Panc1 (cell line): Measurements from ENCODE around the gene SLC16A8. TPM values are rescaled to one million over a fixed set of nuclear protein-coding genes. Genes with fewer than 3 reads are reported as not detected.

Source experiments
- ATAC-seq: fragments of 200-7000 bp; cut with Tn5 transposase; 2 replicates; pipeline ENCODE4 v1.9.1; 2020; ENCODE audit warnings: mild to moderate bottlenecking, moderate library complexity
- BruUV-seq: library from RNA; stranded (reverse); fragments of 400-500 nt; replicated peaks from 2 replicates; lab custom pipeline; 2021; lab: Mats Ljungman, UMichigan
- CTCF ChIA-PET: fragments of 300-600 bp; sonication (Branson Sonifier 250); formaldehyde crosslinking; loops from one replicate; lab custom pipeline; 2022; ENCODE audit warnings: antibody characterized with exemption; lab: Charles Lee
- POLR2A ChIA-PET: fragments of 300-600 bp; sonication (Branson Sonifier 250); formaldehyde crosslinking; loops from one replicate; lab custom pipeline; 2022; ENCODE audit warnings: antibody characterized with exemption; lab: Charles Lee
- DNase-seq: peaks from one replicate; pipeline ENCODE4 v3.0.0-alpha.2; 2010; ENCODE audit warnings: low read depth, low spot score
- H3K27ac ChIP-seq: 2 replicates; pipeline ENCODE4 v1.5.1; 2011; ENCODE audit warnings: mild to moderate bottlenecking, low read length, inconsistent platforms
- H3K27me3 ChIP-seq: fragments of 200-500 bp; sonication (Bioruptor generic); 2 replicates; pipeline ENCODE4 v1.6.0; 2014; ENCODE audit warnings: low read length, inconsistent platforms; ENCODE audit not compliant: control insufficient read depth, insufficient read depth
- H3K36me3 ChIP-seq: fragments of 200-500 bp; sonication (Bioruptor generic); 2 replicates; pipeline ENCODE4 v1.5.1; 2014; ENCODE audit warnings: inconsistent platforms, mild to moderate bottlenecking, low read length, moderate library complexity; ENCODE audit not compliant: control insufficient read depth, insufficient read depth
- H3K4me1 ChIP-seq: 2 replicates; pipeline ENCODE4 v1.5.1; 2011; ENCODE audit warnings: inconsistent platforms, mild to moderate bottlenecking, low read length, moderate library complexity; ENCODE audit not compliant: control insufficient read depth, insufficient read depth
- H3K4me3 ChIP-seq, 2 experiments: 2 replicates each; pipeline ENCODE4 v1.5.1; 2011 to 2012; ENCODE audit warnings: low read depth in 2 of 2, low read length in 2 of 2, mild to moderate bottlenecking in 2 of 2, inconsistent platforms in 1 of 2, moderate library complexity in 1 of 2
- H3K9me3 ChIP-seq: fragments of 200-500 bp; sonication (Bioruptor generic); 2 replicates; pipeline ENCODE4 v1.5.1; 2014; ENCODE audit warnings: low read depth, mild to moderate bottlenecking, inconsistent platforms, low read length, moderate library complexity; ENCODE audit not compliant: control insufficient read depth, insufficient read depth
- POLR2AphosphoS5 ChIP-seq: IDR thresholded peaks from 2 replicates; pipeline ENCODE4 v1.6.1; 2012; ENCODE audit warnings: mild to moderate bottlenecking, low read depth, low read length, moderate library complexity
- SIN3A ChIP-seq: IDR thresholded peaks from 2 replicates; pipeline ENCODE4 v1.6.1; 2012; ENCODE audit warnings: low read depth, mild to moderate bottlenecking, low read length, moderate library complexity, borderline replicate concordance; ENCODE audit not compliant: insufficient read depth
- TCF7L2 ChIP-seq: IDR thresholded peaks from 2 replicates; pipeline ENCODE4 v1.6.1; 2011; ENCODE audit warnings: mild to moderate bottlenecking, low read depth, low read length, inconsistent platforms
- in situ Hi-C: cut with HindIII; loops from 2 replicates; pipeline ENCODE4 v1.10.0; 2016; ENCODE audit warnings: low sequenced_read_pairs, low pct_unique_long_range_greater_than_20kb
- intact Hi-C: fragments of 100-400 bp; cut with micrococcal nuclease; formaldehyde crosslinking; loops from one replicate; pipeline ENCODE4 v1.10.0; 2022; ENCODE audit not compliant: unreplicated experiment
- total RNA-seq: library from RNA; stranded (reverse); gene quantifications from one replicate; pipeline ENCODE4 v1.2.1, GENCODE V29; 2021; ENCODE audit not compliant: unreplicated experiment
- TF ChIP-seq, protein P1 (sequence below), 2 experiments: IDR thresholded peaks; 2 replicates each; pipeline ENCODE4 v1.6.1; 2011 to 2012; ENCODE audit warnings: low read depth in 2 of 2, control low read depth in 1 of 2, low read length in 1 of 2, mild to moderate bottlenecking in 1 of 2, moderate library complexity in 1 of 2; ENCODE audit not compliant: insufficient read depth in 1 of 2
- TF ChIP-seq, protein P2 (sequence below): fragments of 450-650 bp; IDR thresholded peaks from 2 replicates; pipeline ENCODE4 v1.5.1; 2017; ENCODE audit warnings: mild to moderate bottlenecking

The SLC16A8 gene
- total RNA-seq, 1 experiment from 2014 or later, result not detected

DNA sequence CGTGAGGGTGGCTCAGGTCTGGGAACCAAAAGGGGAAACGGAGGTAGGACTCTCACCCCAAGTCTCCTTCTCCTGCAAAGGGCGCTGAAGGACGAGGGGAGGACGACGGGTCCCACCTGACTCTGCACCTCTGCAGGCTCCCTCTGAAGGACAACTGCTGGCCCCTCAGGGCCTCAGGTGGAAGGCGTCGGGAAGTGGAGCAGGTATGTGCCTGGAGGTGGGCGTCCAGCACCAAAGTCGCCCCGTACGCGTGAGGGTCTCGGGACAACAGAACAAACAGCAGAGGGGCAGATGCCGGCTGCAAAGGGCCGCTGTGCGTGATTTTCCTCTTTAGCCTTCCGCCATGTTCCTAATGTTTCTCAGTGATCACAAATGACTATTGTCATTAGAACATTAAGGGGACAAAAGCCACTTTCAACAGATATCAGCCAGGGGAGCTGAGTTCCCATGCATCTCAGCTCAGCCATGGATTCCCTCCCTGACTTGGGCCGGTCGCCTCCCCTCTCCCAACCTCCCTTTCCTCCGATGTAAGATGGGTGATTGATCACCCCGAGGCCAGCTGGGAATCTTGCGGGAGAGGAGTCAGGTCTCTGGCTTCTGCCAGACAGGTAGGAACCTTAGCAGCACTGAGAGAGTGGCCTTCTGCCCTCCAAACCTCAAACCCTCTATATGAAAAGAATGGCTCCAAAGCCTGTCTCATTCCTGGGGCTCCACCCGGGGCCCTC, 836 bp downstream of the SLC16A8 start:
- no TSS peak for BruUV-seq
- Histone ChIP-seq H3K4me1 (no peaks in the 10 kb centered on the region; the same call in 1 of the 2 replicates), H3K36me3 (no peaks in the 10 kb centered on the region), H3K27me3 (no peaks in the 10 kb centered on the region), H3K27ac (no peak overlapping the region), H3K9me3 (no peaks in the 10 kb centered on the region), H3K4me3 (no peak overlapping the region)
- ChIA-PET POLR2A (interaction anchor here (0.6 kb wide), 1 partner anchor 238 kb away, joined by 3 read pairs; no protein-coding TSS in a partner anchor), CTCF (interaction anchor here (1.0 kb wide), 1 partner anchor 26 kb away, joined by 5 read pairs; no protein-coding TSS in a partner anchor)
- intact Hi-C loops, result no loop called here
- ATAC-seq (no peak), DNase-seq (no peak)
- in situ Hi-C loops, result no loop called here
- TF ChIP-seq TCF7L2, result no peak
- TF ChIP-seq, protein P1, sequence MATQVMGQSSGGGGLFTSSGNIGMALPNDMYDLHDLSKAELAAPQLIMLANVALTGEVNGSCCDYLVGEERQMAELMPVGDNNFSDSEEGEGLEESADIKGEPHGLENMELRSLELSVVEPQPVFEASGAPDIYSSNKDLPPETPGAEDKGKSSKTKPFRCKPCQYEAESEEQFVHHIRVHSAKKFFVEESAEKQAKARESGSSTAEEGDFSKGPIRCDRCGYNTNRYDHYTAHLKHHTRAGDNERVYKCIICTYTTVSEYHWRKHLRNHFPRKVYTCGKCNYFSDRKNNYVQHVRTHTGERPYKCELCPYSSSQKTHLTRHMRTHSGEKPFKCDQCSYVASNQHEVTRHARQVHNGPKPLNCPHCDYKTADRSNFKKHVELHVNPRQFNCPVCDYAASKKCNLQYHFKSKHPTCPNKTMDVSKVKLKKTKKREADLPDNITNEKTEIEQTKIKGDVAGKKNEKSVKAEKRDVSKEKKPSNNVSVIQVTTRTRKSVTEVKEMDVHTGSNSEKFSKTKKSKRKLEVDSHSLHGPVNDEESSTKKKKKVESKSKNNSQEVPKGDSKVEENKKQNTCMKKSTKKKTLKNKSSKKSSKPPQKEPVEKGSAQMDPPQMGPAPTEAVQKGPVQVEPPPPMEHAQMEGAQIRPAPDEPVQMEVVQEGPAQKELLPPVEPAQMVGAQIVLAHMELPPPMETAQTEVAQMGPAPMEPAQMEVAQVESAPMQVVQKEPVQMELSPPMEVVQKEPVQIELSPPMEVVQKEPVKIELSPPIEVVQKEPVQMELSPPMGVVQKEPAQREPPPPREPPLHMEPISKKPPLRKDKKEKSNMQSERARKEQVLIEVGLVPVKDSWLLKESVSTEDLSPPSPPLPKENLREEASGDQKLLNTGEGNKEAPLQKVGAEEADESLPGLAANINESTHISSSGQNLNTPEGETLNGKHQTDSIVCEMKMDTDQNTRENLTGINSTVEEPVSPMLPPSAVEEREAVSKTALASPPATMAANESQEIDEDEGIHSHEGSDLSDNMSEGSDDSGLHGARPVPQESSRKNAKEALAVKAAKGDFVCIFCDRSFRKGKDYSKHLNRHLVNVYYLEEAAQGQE (IDR thresholded peaks at IDR 0.05; ENCODE audit: insufficient read depth in 1 of 2, low read depth in 2 of 2, low read length in 1 of 2), result no peak
- no peak for TF ChIP-seq SIN3A
- no peak for TF ChIP-seq POLR2AphosphoS5
- TF ChIP-seq, protein P2, sequence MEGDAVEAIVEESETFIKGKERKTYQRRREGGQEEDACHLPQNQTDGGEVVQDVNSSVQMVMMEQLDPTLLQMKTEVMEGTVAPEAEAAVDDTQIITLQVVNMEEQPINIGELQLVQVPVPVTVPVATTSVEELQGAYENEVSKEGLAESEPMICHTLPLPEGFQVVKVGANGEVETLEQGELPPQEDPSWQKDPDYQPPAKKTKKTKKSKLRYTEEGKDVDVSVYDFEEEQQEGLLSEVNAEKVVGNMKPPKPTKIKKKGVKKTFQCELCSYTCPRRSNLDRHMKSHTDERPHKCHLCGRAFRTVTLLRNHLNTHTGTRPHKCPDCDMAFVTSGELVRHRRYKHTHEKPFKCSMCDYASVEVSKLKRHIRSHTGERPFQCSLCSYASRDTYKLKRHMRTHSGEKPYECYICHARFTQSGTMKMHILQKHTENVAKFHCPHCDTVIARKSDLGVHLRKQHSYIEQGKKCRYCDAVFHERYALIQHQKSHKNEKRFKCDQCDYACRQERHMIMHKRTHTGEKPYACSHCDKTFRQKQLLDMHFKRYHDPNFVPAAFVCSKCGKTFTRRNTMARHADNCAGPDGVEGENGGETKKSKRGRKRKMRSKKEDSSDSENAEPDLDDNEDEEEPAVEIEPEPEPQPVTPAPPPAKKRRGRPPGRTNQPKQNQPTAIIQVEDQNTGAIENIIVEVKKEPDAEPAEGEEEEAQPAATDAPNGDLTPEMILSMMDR, result no peak

DNA sequence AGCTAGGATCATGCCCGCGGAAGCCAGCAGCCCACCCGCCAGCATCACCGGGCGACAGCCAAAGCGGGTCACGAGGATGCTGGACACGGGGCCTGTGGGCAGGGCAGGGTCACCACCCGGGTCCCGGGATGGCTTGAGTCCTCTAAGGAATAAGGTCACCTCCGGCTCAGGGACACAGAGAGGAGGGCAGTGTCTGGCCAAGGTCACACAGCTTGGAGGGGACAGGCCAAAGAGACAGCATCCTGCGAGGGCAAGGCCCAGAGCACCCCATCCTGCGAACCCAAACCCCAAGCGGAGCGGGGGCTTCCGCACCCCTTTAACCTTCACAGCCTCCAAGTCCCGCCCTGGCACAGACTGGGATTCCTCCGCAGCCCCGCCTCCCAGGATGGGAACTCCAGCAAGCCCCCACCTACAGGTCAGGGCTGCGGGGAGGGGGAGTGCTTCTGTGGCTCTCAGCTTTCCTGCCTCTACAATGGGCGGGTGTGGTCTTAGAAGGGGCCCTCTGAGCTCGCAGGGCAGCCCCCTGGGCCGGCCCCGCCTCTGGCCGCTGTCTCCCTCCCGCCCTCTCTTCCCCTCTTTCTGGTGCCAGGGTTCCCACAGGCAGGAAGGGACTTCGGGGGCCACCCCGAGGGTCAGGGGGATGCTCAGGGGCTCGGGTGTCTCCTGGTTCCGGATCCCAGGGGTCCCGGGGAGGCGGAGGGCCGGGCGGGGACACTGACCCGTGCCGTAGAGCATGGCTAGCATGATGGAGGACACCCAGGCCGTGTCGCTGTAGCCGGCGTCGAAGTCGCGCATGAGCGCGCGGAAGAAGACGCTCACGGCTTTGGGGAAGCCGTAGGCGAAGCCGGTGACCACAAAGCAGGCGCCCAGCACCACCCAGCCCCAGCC, 1.8 kb downstream of the SLC16A8 start:
- Histone ChIP-seq H3K36me3 (no peaks in the 10 kb centered on the region), H3K27me3 (no peaks in the 10 kb centered on the region), H3K4me3 (no peak overlapping the region), H3K9me3 (no peaks in the 10 kb centered on the region), H3K27ac (no peak overlapping the region), H3K4me1 (no peaks in the 10 kb centered on the region; the same call in 1 of the 2 replicates)
- ATAC-seq, result no peak
- no peak for TF ChIP-seq POLR2AphosphoS5
- TF ChIP-seq, protein P2, result no peak
- TF ChIP-seq TCF7L2, result no peak
- TF ChIP-seq SIN3A, result no peak
- TF ChIP-seq, protein P1 (IDR thresholded peaks at IDR 0.05; ENCODE audit: insufficient read depth in 1 of 2, low read depth in 2 of 2, low read length in 1 of 2), result no peak
- intact Hi-C loops (no loop called here), in situ Hi-C loops (no loop called here)
- POLR2A ChIA-PET, result no interaction called here
- no TSS peak for BruUV-seq
- CTCF ChIA-PET, result no interaction called here
- DNase-seq, result no peak
